Measurements from ENCODE around the gene OR8G5.

Gene OR8G5

GRCh38 chr11:124296016-124296415 is 39.8 kb downstream of the OR8G5 start:
- Histone ChIP-seq H3K4me1 (ENCODE audit: control insufficient read depth, insufficient read depth, low read length) (no peaks in the 10 kb centered on the region), H3K9me3 (ENCODE audit: control insufficient read depth, insufficient read depth, low read length) (no peaks in the 10 kb centered on the region), H3K27me3 (ENCODE audit: control insufficient read depth, insufficient read depth, low read length) (no peaks in the 10 kb centered on the region), H3K9ac (ENCODE audit: low read depth, low read length) (no peak overlapping the region), H3K36me3 (ENCODE audit: control insufficient read depth, insufficient read depth, low read length) (no peaks in the 10 kb centered on the region), H3K4me3 (ENCODE audit: low read depth, low read length) (no peak overlapping the region)

- Histone ChIP-seq H3K36me3 (ENCODE audit: control insufficient read depth, insufficient read depth, low read length) (no peaks in the 10 kb centered on the region), H3K9ac (ENCODE audit: low read depth, low read length) (no peak overlapping the region), H3K9me3 (ENCODE audit: control insufficient read depth, insufficient read depth, low read length) (no peaks in the 10 kb centered on the region), H3K4me1 (ENCODE audit: control insufficient read depth, insufficient read depth, low read length) (peaks cover 12% of the 10 kb centered on the region), H3K4me3 (ENCODE audit: low read depth, low read length) (no peak overlapping the region), H3K27me3 (ENCODE audit: control insufficient read depth, insufficient read depth, low read length) (no peaks in the 10 kb centered on the region)
Observed at GRCh38 chr11:124297921-124298320, 41.7 kb downstream of the OR8G5 start.

- no peaks in the 10 kb centered on the region for H3K36me3 ChIP-seq (ENCODE audit: control insufficient read depth, insufficient read depth, low read length)
- no peak overlapping the region for H3K9ac ChIP-seq (ENCODE audit: low read depth, low read length)
- H3K4me1 ChIP-seq (ENCODE audit: control insufficient read depth, insufficient read depth, low read length): peaks cover 12% of the 10 kb centered on the region
- H3K9me3 ChIP-seq (ENCODE audit: control insufficient read depth, insufficient read depth, low read length): no peaks in the 10 kb centered on the region
- no peak overlapping the region for H3K4me3 ChIP-seq (ENCODE audit: low read depth, low read length)
- no peaks in the 10 kb centered on the region for H3K27me3 ChIP-seq (ENCODE audit: control insufficient read depth, insufficient read depth, low read length)
Observed at GRCh38 chr11:124301548-124301947, 45.4 kb downstream of the OR8G5 start.

- Histone ChIP-seq H3K9ac (ENCODE audit: low read depth, low read length) (no peak overlapping the region), H3K27me3 (ENCODE audit: control insufficient read depth, insufficient read depth, low read length) (no peaks in the 10 kb centered on the region), H3K9me3 (ENCODE audit: control insufficient read depth, insufficient read depth, low read length) (no peaks in the 10 kb centered on the region), H3K36me3 (ENCODE audit: control insufficient read depth, insufficient read depth, low read length) (no peaks in the 10 kb centered on the region), H3K4me1 (ENCODE audit: control insufficient read depth, insufficient read depth, low read length) (peaks cover 12% of the 10 kb centered on the region), H3K4me3 (ENCODE audit: low read depth, low read length) (no peak overlapping the region)
Observed at GRCh38 chr11:124302347-124303125, 46.4 kb downstream of the OR8G5 start.

- no peak overlapping the region for H3K9ac ChIP-seq (ENCODE audit: low read depth, low read length)
- no peaks in the 10 kb centered on the region for H3K36me3 ChIP-seq (ENCODE audit: control insufficient read depth, insufficient read depth, low read length)
- H3K4me1 ChIP-seq (ENCODE audit: control insufficient read depth, insufficient read depth, low read length): peaks cover 6% of the 10 kb centered on the region
- no peak overlapping the region for H3K4me3 ChIP-seq (ENCODE audit: low read depth, low read length)
- no peaks in the 10 kb centered on the region for H3K27me3 ChIP-seq (ENCODE audit: control insufficient read depth, insufficient read depth, low read length)
- H3K9me3 ChIP-seq (ENCODE audit: control insufficient read depth, insufficient read depth, low read length): no peaks in the 10 kb centered on the region
Observed at GRCh38 chr11:124307093-124307492, 50.9 kb downstream of the OR8G5 start.

GRCh38 chr11:124310721-124311120 is 54.5 kb downstream of the OR8G5 start:
- no peaks in the 10 kb centered on the region for H3K36me3 ChIP-seq (ENCODE audit: control insufficient read depth, insufficient read depth, low read length)
- H3K9ac ChIP-seq (ENCODE audit: low read depth, low read length): no peak overlapping the region
- H3K9me3 ChIP-seq (ENCODE audit: control insufficient read depth, insufficient read depth, low read length): no peaks in the 10 kb centered on the region
- no peaks in the 10 kb centered on the region for H3K4me1 ChIP-seq (ENCODE audit: control insufficient read depth, insufficient read depth, low read length)
- no peaks in the 10 kb centered on the region for H3K27me3 ChIP-seq (ENCODE audit: control insufficient read depth, insufficient read depth, low read length)
- no peak overlapping the region for H3K4me3 ChIP-seq (ENCODE audit: low read depth, low read length)

- H3K27me3 ChIP-seq (ENCODE audit: control insufficient read depth, insufficient read depth, low read length): no peaks in the 10 kb centered on the region
- no peaks in the 10 kb centered on the region for H3K36me3 ChIP-seq (ENCODE audit: control insufficient read depth, insufficient read depth, low read length)
- H3K9me3 ChIP-seq (ENCODE audit: control insufficient read depth, insufficient read depth, low read length): no peaks in the 10 kb centered on the region
- H3K4me1 ChIP-seq (ENCODE audit: control insufficient read depth, insufficient read depth, low read length): no peaks in the 10 kb centered on the region
- no peak overlapping the region for H3K9ac ChIP-seq (ENCODE audit: low read depth, low read length)
- no peak overlapping the region for H3K4me3 ChIP-seq (ENCODE audit: low read depth, low read length)
Observed at GRCh38 chr11:124311269-124311668, 55.1 kb downstream of the OR8G5 start.

GRCh38 chr11:124311670-124312069 is 55.5 kb downstream of the OR8G5 start:
- H3K4me1 ChIP-seq (ENCODE audit: control insufficient read depth, insufficient read depth, low read length): no peaks in the 10 kb centered on the region
- H3K36me3 ChIP-seq (ENCODE audit: control insufficient read depth, insufficient read depth, low read length): no peaks in the 10 kb centered on the region
- no peaks in the 10 kb centered on the region for H3K27me3 ChIP-seq (ENCODE audit: control insufficient read depth, insufficient read depth, low read length)
- H3K9me3 ChIP-seq (ENCODE audit: control insufficient read depth, insufficient read depth, low read length): no peaks in the 10 kb centered on the region
- H3K4me3 ChIP-seq (ENCODE audit: low read depth, low read length): no peak overlapping the region
- H3K9ac ChIP-seq (ENCODE audit: low read depth, low read length): no peak overlapping the region

GRCh38 chr11:124313131-124313530 is 57.0 kb downstream of the OR8G5 start:
- no peaks in the 10 kb centered on the region for H3K36me3 ChIP-seq (ENCODE audit: control insufficient read depth, insufficient read depth, low read length)
- H3K4me1 ChIP-seq (ENCODE audit: control insufficient read depth, insufficient read depth, low read length): no peaks in the 10 kb centered on the region
- H3K9me3 ChIP-seq (ENCODE audit: control insufficient read depth, insufficient read depth, low read length): no peaks in the 10 kb centered on the region
- H3K9ac ChIP-seq (ENCODE audit: low read depth, low read length): no peak overlapping the region
- no peaks in the 10 kb centered on the region for H3K27me3 ChIP-seq (ENCODE audit: control insufficient read depth, insufficient read depth, low read length)
- no peak overlapping the region for H3K4me3 ChIP-seq (ENCODE audit: low read depth, low read length)

GRCh38 chr11:124313849-124314248 is 57.7 kb downstream of the OR8G5 start, which contains the start of gene OR8D1:
Gene OR8D1, minus strand, starts transcription at chr11:124313949. Its CDS starts 3,183 bp downstream, at chr11:124310766.
- H3K9me3 ChIP-seq (ENCODE audit: control insufficient read depth, insufficient read depth, low read length): no peaks in the 10 kb centered on the region

GRCh38 chr11:124315052-124315451 is 58.9 kb downstream of the OR8G5 start:
- no peak overlapping the region for H3K4me3 ChIP-seq (ENCODE audit: low read depth, low read length)
- H3K36me3 ChIP-seq (ENCODE audit: control insufficient read depth, insufficient read depth, low read length): no peaks in the 10 kb centered on the region
- H3K4me1 ChIP-seq (ENCODE audit: control insufficient read depth, insufficient read depth, low read length): no peaks in the 10 kb centered on the region
- H3K27me3 ChIP-seq (ENCODE audit: control insufficient read depth, insufficient read depth, low read length): no peaks in the 10 kb centered on the region
- no peak overlapping the region for H3K9ac ChIP-seq (ENCODE audit: low read depth, low read length)
- H3K9me3 ChIP-seq (ENCODE audit: control insufficient read depth, insufficient read depth, low read length): no peaks in the 10 kb centered on the region

More at GRCh38 chr11:124313849-124314248, 57.7 kb downstream of the OR8G5 start, which contains the start of gene OR8D1:
- H3K36me3 ChIP-seq (ENCODE audit: control insufficient read depth, insufficient read depth, low read length): no peaks in the 10 kb centered on the region
- H3K4me1 ChIP-seq (ENCODE audit: control insufficient read depth, insufficient read depth, low read length): no peaks in the 10 kb centered on the region
- H3K27me3 ChIP-seq (ENCODE audit: control insufficient read depth, insufficient read depth, low read length): no peaks in the 10 kb centered on the region
- H3K4me3 ChIP-seq (ENCODE audit: low read depth, low read length): no peak within 1 kb of the TSS
- no peak within 1 kb of the TSS for H3K9ac ChIP-seq (ENCODE audit: low read depth, low read length)

Data from iPS-15b (cell line).